Thymus (tissue), 11 donors: Measurements from ENCODE around the gene COL7A1. TPM values are rescaled to one million over a fixed set of nuclear protein-coding genes. Genes with fewer than 3 reads are reported as not detected.
"Not testable (repeated sequence)": the region's sequence is repeated elsewhere in the genome, so short reads cannot be mapped to it uniquely, and the experiment has no call there.

ENCODE experiments used
- DNase-seq, 9 donors: peaks; one replicate each; pipeline ENCODE4 v3.0.0-alpha.2; 2013; ENCODE audit warnings: low spot score in 9 of 9, low read depth in 6 of 9, missing footprints in 1 of 9
- H3K27ac ChIP-seq, 2 donors: one replicate each; pipeline ENCODE4 v1.5.1; 2013; ENCODE audit warnings: control low read depth in 1 of 2, low read depth in 1 of 2, low read length in 1 of 2, mild to moderate bottlenecking in 1 of 2, moderate library complexity in 1 of 2
- H3K27me3 ChIP-seq, 2 donors: one replicate each; pipeline ENCODE4 v1.5.1; 2013; ENCODE audit warnings: low read length in 1 of 2; ENCODE audit not compliant: control insufficient read depth in 2 of 2, insufficient read depth in 1 of 2
- H3K36me3 ChIP-seq, 2 donors: one replicate each; pipeline ENCODE4 v1.5.1; 2013; ENCODE audit warnings: low read length in 1 of 2, mild to moderate bottlenecking in 1 of 2, moderate library complexity in 1 of 2; ENCODE audit not compliant: control insufficient read depth in 2 of 2, insufficient read depth in 2 of 2
- H3K4me1 ChIP-seq, 2 donors: one replicate each; pipeline ENCODE4 v1.5.1; 2013; ENCODE audit warnings: low read length in 2 of 2; ENCODE audit not compliant: control insufficient read depth in 2 of 2, insufficient read depth in 2 of 2
- H3K4me3 ChIP-seq, 2 donors: one replicate each; pipeline ENCODE4 v1.5.1; 2013; ENCODE audit warnings: low read length in 2 of 2, control low read depth in 1 of 2, mild to moderate bottlenecking in 1 of 2
- H3K9me3 ChIP-seq, 2 donors: one replicate each; pipeline ENCODE4 v1.5.1; 2013; ENCODE audit warnings: low read length in 1 of 2, mild to moderate bottlenecking in 1 of 2; ENCODE audit not compliant: control insufficient read depth in 2 of 2, insufficient read depth in 1 of 2
- WGBS: extraction: QIAGEN DNeasy Blood & Tissue Kit; methylation state at CpG from one replicate; pipeline ENCODE4 v1.1.7; 2013; 5-methylcytosine and 5-hydroxymethylcytosine counted together
- polyA plus RNA-seq: library from polyadenylated mRNA; stranded (reverse); fragments of 200-250 nt; gene quantifications from one replicate; pipeline ENCODE4 v1.2.3, GENCODE V29; 2013
- total RNA-seq: library from RNA; stranded (reverse); fragments of 120-200 nt; gene quantifications from one replicate; pipeline ENCODE4 v1.2.4, GENCODE V29; 2013
- donor health status: healthy.

The COL7A1 gene
- total and polyA plus RNA-seq, 2 donors: 4.4 to 273 TPM

- H3K9me3 ChIP-seq: peaks cover 0 to 5% of the 10 kb centered on the region in 2 donors
- no peak overlapping the region for H3K4me3 ChIP-seq
- DNase-seq: no peak
- H3K27ac ChIP-seq: no peak overlapping the region
- 29% methylated on average over 9 of the region's 9 CpGs for WGBS
- no peaks in the 10 kb centered on the region for H3K4me1 ChIP-seq
- H3K27me3 ChIP-seq: peaks cover 0 to 4% of the 10 kb centered on the region in 2 donors
- no peaks in the 10 kb centered on the region for H3K36me3 ChIP-seq
These were observed 51.8 kb downstream of the COL7A1 start for GRCh38 chr3:48543271-48543866.

DNA sequence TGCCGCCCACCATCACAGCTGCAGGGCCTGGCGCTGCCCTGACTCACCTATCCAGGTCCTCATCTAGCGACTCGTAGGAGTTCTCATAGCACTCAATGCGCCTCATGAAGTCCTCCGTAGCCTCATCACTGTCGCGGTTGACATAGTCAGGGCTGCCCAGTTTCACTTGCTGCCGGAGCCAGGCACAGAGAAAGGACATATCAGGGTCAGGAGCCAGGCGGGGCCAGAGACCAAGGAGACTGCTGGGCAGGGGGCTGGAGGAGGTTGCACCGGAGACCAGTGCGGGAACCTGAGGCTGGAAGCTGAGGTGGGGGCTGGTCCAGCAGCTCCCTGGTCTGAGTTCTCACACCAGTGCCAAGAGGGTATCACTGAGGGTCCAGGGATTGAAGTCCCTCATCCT lies 56.7 kb downstream of the COL7A1 start:
- Histone ChIP-seq H3K27me3 (peaks cover 0 to 4% of the 10 kb centered on the region in 2 donors), H3K4me3 (no peak overlapping the region), H3K9me3 (peaks cover 0 to 5% of the 10 kb centered on the region in 2 donors), H3K4me1 (no peaks in the 10 kb centered on the region), H3K27ac (no peak overlapping the region), H3K36me3 (no peaks in the 10 kb centered on the region)
- 97% methylated on average over 12 of the region's 12 CpGs for WGBS
- DNase-seq: no peak

GRCh38 chr3:48536785-48537184 lies 58.3 kb downstream of the COL7A1 start:
- H3K36me3 ChIP-seq: no peaks in the 10 kb centered on the region
- no peaks in the 10 kb centered on the region for H3K4me1 ChIP-seq
- DNase-seq: no peak
- H3K4me3 ChIP-seq: no peak overlapping the region
- no peak overlapping the region for H3K27ac ChIP-seq
- peaks cover 0 to 5% of the 10 kb centered on the region in 2 donors for H3K9me3 ChIP-seq
- no peaks in the 10 kb centered on the region for H3K27me3 ChIP-seq
- 96% methylated on average over 5 of the region's 5 CpGs for WGBS

- 96% methylated on average over 19 of the region's 19 CpGs for WGBS
- peaks cover 0 to 5% of the 10 kb centered on the region in 2 donors for H3K9me3 ChIP-seq
- H3K4me3 ChIP-seq: no peak overlapping the region
- H3K27me3 ChIP-seq: no peaks in the 10 kb centered on the region
- no peak for DNase-seq
- no peaks in the 10 kb centered on the region for H3K36me3 ChIP-seq
- no peak overlapping the region for H3K27ac ChIP-seq
- H3K4me1 ChIP-seq: no peaks in the 10 kb centered on the region
These were observed 59.0 kb downstream of the COL7A1 start for GRCh38 chr3:48536116-48536515.

DNA sequence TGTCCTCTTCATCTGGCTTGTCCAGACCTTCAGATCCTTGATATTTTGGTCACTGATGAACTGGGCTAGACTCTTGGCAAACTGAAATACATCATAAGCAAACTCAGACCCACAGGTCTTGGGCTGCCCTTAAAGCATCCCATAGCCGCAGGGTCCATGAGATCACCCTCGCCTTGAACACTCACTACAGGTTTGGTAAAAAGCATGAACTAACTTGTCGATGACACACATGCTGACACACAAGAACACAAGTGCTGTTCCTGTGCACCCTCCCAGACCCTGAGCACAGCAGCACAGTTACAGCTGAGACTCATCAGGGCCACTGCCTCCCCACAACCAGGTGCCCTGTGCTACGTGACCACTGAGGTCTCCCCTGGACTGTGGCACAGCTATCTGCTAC lies 59.6 kb downstream of the COL7A1 start:
- Histone ChIP-seq H3K27me3 (no peaks in the 10 kb centered on the region), H3K4me1 (no peaks in the 10 kb centered on the region), H3K27ac (no peak overlapping the region), H3K4me3 (no peak overlapping the region), H3K36me3 (no peaks in the 10 kb centered on the region), H3K9me3 (peaks cover 0 to 5% of the 10 kb centered on the region in 2 donors)
- DNase-seq: no peak
- 98% methylated on average over 4 of the region's 4 CpGs for WGBS

- DNase-seq: no peak
- no peak overlapping the region for H3K27ac ChIP-seq
- no peaks in the 10 kb centered on the region for H3K9me3 ChIP-seq
- no peak overlapping the region for H3K4me3 ChIP-seq
- H3K4me1 ChIP-seq: no peaks in the 10 kb centered on the region
- no peaks in the 10 kb centered on the region for H3K36me3 ChIP-seq
- H3K27me3 ChIP-seq: no peaks in the 10 kb centered on the region
- WGBS: 93% methylated on average over 2 of the region's 2 CpGs
These were observed 62.2 kb downstream of the COL7A1 start for GRCh38 chr3:48532977-48533337.

DNA sequence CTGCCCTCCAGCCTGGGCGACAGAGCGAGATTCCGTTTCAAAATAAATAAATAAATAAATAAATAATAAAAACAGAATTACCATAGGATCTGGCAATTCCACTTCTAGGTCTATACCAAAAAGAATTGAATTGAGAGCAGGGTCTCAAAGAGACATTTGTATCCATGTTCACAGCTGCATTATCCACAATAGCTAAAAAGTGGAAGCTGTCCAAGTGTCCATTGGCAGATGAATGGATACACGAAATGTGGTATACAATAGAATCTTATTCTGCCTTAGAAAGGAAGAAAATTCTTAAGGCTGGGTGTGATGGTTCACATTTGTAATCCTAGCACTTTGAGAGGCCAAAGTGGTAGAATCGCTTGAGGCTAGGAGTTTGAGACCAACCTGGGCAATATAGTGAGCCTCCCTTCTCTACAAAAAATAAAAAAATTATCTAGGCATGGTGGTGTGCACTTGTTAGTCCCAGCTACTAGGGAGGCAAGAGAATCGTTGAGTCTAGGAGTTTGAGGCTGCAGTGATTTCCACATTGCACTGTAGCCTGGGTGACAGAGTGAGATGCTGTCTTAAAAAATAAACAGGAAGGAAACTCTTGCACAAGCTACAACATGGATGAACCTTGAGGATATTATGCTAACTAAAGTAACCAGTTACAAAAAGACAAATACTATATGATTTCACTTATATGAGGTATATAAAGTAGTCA lies 62.7 kb downstream of the COL7A1 start:
- Histone ChIP-seq H3K36me3 (no peaks in the 10 kb centered on the region), H3K4me3 (no peak overlapping the region), H3K9me3 (no peaks in the 10 kb centered on the region), H3K27me3 (no peaks in the 10 kb centered on the region), H3K4me1 (no peaks in the 10 kb centered on the region), H3K27ac (no peak overlapping the region)
- DNase-seq: no peak
- WGBS: 97% methylated on average over 6 of the region's 6 CpGs

- 98% methylated on average over 4 of the region's 4 CpGs for WGBS
- not testable (repeated sequence) for H3K4me3 ChIP-seq, H3K27me3 ChIP-seq, H3K4me1 ChIP-seq, DNase-seq, H3K36me3 ChIP-seq, H3K9me3 ChIP-seq, H3K27ac ChIP-seq
These were observed 64.4 kb downstream of the COL7A1 start for GRCh38 chr3:48530701-48531100.

DNA sequence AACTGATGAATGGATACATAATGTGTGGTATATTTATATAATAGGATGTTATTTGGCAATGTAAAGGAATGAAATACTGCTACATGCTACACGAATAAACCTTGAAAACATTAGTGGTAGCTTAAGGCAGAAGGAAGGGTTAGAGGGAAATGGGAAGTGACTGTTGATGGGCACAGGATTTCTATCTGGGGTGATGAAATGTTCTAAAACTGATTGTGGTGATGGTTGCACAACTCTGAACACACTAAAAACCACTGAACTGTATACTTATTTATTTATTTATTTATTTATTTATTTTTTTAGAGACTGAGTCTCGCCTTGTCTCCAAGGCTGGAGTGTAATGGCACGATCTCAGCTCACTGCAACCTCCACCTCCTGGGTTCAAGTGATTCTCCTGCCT lies 66.4 kb downstream of the COL7A1 start:
- no peaks in the 10 kb centered on the region for H3K36me3 ChIP-seq
- H3K4me1 ChIP-seq: no peaks in the 10 kb centered on the region

More for the DNA sequence above, 66.4 kb downstream of the COL7A1 start:
- Histone ChIP-seq H3K27ac (no peak overlapping the region), H3K4me3 (no peak overlapping the region), H3K9me3 (no peaks in the 10 kb centered on the region), H3K27me3 (no peaks in the 10 kb centered on the region)
- no peak for DNase-seq
- WGBS: 94% methylated on average over 3 of the region's 3 CpGs
